ENCODE measurements around the gene PIP5K1C.

The PIP5K1C gene

GRCh38 chr19:3693025-3693925, 7.0 kb downstream of the PIP5K1C start:
- TF ChIP-seq ZFX (IDR thresholded peaks at IDR 0.05; ENCODE audit: borderline replicate concordance) (no peak), CTCF (IDR thresholded peaks at IDR 0.05) (no peak)
- H3K27ac ChIP-seq = no peak overlapping the region

GRCh38 chr19:3692141-3693024, 7.9 kb downstream of the PIP5K1C start:
- H3K27ac ChIP-seq = no peak overlapping the region
- TF ChIP-seq CTCF (IDR thresholded peaks at IDR 0.05) (peak; percentile 72), ZFX (IDR thresholded peaks at IDR 0.05; ENCODE audit: borderline replicate concordance) (no peak)

- no peak overlapping the region for H3K27ac ChIP-seq
- no peak for TF ChIP-seq CTCF (IDR thresholded peaks at IDR 0.05)
- no peak for TF ChIP-seq ZFX (IDR thresholded peaks at IDR 0.05; ENCODE audit: borderline replicate concordance)
These were observed 8.5 kb downstream of the PIP5K1C start for GRCh38 chr19:3691726-3692125.

- no peak overlapping the region for H3K27ac ChIP-seq
- no peak for TF ChIP-seq ZFX (IDR thresholded peaks at IDR 0.05; ENCODE audit: borderline replicate concordance)
These were observed 8.9 kb downstream of the PIP5K1C start for GRCh38 chr19:3691372-3691716.

GRCh38 chr19:3690551-3691371, 9.5 kb downstream of the PIP5K1C start:
- no peak overlapping the region for H3K27ac ChIP-seq
- no peak for TF ChIP-seq ZFX (IDR thresholded peaks at IDR 0.05; ENCODE audit: borderline replicate concordance)
- no peak for TF ChIP-seq CTCF (IDR thresholded peaks at IDR 0.05)

GRCh38 chr19:3687774-3688706, 12.2 kb downstream of the PIP5K1C start:
- TF ChIP-seq ZFX (IDR thresholded peaks at IDR 0.05; ENCODE audit: borderline replicate concordance) = no peak
- TF ChIP-seq CTCF (IDR thresholded peaks at IDR 0.05) = no peak
- H3K27ac ChIP-seq = no peak overlapping the region

All from 22Rv1 (cell line).